Esophagus squamous epithelium (tissue), 4 donors: ENCODE data around the gene CADM2.

Experiments used
- POLR2A ChIP-seq, 4 donors: fragments of 450-650 bp; IDR thresholded peaks; one replicate each; pipeline ENCODE4 v1.6.1; 2017; ENCODE audit warnings: antibody characterized with exemption in 4 of 4, mild to moderate bottlenecking in 4 of 4, moderate library complexity in 3 of 4
- TF ChIP-seq, protein P1 (sequence below), 6 experiments: fragments of 450-650 bp in 4 of 6; fragments of 200-600 bp in 2 of 6; sonication (generic) in 2 of 6; IDR thresholded peaks; one replicate each; pipeline ENCODE4 v1.5.1; 2016 to 2019; ENCODE audit warnings: antibody characterized with exemption in 6 of 6, mild to moderate bottlenecking in 4 of 6, moderate library complexity in 4 of 6

DNA sequence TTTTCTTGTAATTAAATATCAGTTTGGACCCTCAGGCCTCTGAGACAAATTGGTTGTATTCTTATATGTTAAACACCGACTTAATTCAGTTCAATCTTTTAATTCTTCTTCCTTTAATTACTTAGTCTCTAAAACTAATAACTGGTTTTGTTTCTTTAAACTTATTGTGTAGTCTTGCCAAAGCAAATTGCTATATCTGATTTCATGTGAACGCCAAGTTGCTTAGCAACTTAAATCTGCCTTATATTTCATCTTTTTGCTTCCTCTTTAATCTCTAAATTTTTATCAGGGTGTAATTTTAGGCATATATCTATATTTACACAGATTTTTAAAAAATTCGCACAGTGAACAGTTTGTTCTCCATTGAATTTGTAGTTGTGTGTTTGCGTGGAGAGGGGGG lies 82.2 kb downstream of the CADM2 start:
- TF ChIP-seq, protein P1, sequence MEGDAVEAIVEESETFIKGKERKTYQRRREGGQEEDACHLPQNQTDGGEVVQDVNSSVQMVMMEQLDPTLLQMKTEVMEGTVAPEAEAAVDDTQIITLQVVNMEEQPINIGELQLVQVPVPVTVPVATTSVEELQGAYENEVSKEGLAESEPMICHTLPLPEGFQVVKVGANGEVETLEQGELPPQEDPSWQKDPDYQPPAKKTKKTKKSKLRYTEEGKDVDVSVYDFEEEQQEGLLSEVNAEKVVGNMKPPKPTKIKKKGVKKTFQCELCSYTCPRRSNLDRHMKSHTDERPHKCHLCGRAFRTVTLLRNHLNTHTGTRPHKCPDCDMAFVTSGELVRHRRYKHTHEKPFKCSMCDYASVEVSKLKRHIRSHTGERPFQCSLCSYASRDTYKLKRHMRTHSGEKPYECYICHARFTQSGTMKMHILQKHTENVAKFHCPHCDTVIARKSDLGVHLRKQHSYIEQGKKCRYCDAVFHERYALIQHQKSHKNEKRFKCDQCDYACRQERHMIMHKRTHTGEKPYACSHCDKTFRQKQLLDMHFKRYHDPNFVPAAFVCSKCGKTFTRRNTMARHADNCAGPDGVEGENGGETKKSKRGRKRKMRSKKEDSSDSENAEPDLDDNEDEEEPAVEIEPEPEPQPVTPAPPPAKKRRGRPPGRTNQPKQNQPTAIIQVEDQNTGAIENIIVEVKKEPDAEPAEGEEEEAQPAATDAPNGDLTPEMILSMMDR (IDR thresholded peaks at IDR 0.05): no peak
- no peak for TF ChIP-seq POLR2A (IDR thresholded peaks at IDR 0.05)
